C4-2B (cell line): ENCODE measurements around the gene SPG21.

Source experiments
- CTCF ChIP-seq: fragments of 450-650 bp; conservative IDR thresholded peaks from 2 replicates; pipeline ENCODE4 v1.5.1; 2017; ENCODE audit warnings: mild to moderate bottlenecking
- ZFX ChIP-seq: fragments of 450-650 bp; IDR thresholded peaks from 2 replicates; pipeline ENCODE4 v1.6.1; 2017

- TF ChIP-seq CTCF = no peak
- TF ChIP-seq ZFX = no peak
Observed at GRCh38 chr15:64947211-64947610, 42.5 kb downstream of the SPG21 start.
